HG03571 (cell line): ENCODE results near the gene CAPN8.

Source experiments
- ATAC-seq: cut with Tn5 transposase; IDR thresholded peaks from one replicate; pipeline ENCODE4 v1.9.1; 2021; ENCODE audit not compliant: unreplicated experiment

The CAPN8 gene

DNA sequence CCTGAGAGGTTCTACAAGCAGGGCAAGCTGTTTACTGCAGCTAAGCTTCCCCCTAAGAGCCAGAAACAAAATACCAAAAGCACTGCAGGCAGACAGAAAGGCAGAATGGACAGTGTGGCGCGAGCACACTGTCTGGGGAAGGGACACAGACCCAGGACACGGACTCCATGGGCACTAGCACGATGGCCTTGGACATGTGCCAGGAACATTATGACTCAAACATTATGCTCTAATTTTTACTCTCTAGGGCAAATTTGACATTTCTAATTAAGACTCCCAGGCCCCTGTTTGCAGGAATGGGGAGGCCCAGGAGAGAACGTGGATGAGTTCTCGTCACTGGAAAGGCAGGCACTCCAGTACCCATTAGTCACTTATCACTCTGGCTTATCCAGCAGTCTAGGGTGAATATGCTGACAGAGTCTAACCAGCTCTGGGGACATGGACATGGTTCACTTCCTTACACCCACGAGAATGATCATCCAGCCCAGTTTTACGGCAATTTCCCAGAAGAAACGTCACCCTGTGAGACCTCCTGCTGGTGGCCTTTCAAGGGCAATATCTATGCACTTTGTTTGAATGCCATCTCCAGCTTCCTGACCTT, 45.1 kb downstream of the CAPN8 start:
- no peak for ATAC-seq

GRCh38 chr1:223618680-223619079, 46.8 kb downstream of the CAPN8 start:
- no peak for ATAC-seq

- no peak for ATAC-seq
Measured at GRCh38 chr1:223617323-223618070, 48.0 kb downstream of the CAPN8 start.

- no peak for ATAC-seq
Measured at GRCh38 chr1:223616586-223616985, 48.9 kb downstream of the CAPN8 start.

DNA sequence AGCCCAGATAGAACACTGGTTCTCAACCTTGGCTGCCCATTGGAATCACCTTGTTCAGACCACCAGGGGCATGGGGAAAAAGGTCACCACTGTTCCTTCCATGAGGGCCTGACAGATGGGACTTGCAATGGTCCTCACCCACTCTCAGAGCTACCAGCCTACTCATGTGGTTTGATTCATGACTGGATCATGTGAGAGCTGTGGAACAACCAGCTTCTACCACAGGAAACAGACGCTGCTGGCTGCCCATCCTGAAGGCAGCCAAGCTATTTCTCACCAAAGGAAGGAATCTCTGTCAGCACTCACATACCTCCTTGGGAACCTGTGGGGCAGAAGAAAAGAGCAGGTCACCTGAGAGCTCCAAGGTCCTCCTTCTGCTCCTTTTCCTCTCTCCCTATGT, 53.6 kb downstream of the CAPN8 start:
- ATAC-seq = no peak

DNA sequence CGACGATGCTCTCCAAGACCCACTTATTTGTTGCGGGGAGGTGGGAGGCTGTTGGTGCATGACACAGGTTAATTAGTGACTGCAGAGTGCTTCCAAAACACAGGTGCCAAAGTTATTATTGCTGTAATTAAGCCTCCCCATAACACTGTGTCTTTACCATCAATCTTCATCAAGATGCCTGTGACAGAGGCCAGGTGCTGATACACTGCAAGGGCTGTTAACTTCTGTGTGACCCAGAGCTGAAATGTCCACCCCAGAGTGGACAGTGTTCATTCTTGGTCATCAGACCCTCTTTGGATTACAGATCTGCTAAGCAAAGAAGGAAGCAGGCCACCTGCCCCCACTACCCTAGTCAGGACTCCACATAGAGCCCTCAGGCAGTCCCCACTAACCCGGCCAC, 55.5 kb downstream of the CAPN8 start:
- no peak for ATAC-seq

GRCh38 chr1:223609066-223609465, 56.4 kb downstream of the CAPN8 start:
- ATAC-seq = no peak

DNA sequence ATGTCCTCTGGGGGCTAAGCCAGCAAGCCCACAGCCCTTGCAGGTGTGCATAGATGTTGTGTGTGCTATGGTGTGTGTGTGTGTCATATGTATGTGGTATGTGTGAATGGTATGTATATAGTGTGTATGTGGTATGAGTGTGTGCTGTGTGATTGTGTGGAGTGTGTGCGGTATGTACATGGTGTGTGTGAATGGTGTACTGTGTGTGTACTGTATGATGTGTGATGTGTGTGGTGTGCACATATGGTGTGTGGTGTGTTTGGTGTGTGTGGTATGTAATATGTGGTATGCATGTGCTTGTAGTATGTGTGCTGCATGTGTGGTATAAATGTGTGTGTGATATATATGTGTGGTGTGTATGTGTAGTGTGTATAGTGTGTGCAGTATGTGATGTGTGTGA, 107.0 kb downstream of the CAPN8 start:
- ATAC-seq = no peak

GRCh38 chr1:223557130-223557475, 108.4 kb downstream of the CAPN8 start:
- no peak for ATAC-seq

DNA sequence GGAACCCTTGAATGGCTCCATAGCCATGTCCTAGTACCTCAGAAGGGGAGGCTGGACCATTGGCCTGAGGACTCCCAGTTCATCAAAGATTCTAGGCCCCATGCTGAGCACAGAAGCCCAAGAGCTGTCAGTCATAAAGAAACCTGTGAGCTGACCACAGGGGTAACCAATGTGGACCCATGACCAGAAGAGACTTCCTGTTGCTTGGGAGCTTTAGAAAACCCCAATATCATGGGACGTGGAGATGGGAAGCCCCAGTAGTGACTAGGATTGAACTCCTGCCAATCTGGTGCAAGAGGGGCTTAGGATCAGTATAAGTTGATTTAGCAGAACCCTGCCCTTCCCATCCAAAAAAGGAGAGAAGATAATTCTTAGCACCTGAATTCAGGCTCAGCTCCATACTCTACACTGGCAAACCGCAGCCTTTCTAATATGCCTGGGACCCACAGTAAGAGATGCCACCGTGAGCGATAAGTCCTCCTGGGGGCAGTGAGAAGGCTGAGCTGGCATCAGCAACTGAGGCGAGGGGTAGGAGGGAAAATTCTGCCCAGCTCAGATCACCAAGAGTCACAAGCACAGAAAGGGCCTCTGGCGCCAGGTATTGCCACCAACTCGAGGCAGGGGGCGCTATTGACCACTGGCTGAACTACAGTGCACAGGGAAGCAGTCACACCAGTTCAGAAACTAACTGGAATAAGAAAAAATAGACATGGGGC, 108.9 kb downstream of the CAPN8 start:
- ATAC-seq = peak; percentile 92

- no peak for ATAC-seq
Measured at GRCh38 chr1:223553957-223554356, 111.5 kb downstream of the CAPN8 start.

GRCh38 chr1:223551610-223552009, 113.9 kb downstream of the CAPN8 start:
- ATAC-seq = no peak

DNA sequence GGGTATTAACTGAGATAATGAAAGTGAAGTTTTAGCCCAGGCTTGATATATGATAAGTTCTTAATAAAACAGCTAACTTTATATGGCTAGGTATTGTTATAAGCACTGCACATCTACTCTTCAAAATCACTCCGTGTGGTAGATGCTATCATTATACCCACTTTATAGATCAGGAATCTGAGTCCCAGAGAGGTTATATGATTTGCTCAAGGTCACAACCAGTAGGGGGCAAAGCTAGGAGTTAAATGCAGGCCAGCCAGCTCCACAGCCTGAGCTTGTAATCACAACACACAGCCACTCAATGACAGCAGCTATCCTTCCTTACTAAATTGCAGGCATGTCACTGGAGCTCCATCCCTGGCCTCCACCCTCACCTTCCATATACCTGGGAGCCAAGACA, 115.8 kb downstream of the CAPN8 start:
- no peak for ATAC-seq

GRCh38 chr1:223547316-223548114, 118.0 kb downstream of the CAPN8 start:
- ATAC-seq = no peak

GRCh38 chr1:223545343-223545742, 120.2 kb downstream of the CAPN8 start:
- ATAC-seq = no peak

DNA sequence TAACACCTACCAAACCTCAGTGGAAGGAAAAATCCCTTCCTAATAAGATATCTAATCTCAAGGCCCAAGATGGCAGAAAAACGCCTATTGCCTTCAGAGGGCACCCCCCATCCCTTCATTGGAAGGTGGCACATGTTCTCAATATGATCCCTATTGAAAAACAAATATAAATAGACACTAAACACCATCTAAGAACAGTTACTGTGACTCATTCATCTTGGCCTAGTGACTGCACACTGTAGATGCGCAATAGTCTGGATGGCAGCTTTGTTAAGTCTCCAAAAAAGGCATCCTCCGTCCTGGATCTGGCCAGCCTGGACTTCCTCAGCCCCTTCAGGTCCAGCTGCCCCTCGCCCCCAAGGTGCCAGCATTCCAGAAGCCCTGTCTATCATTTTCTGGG, 121.9 kb downstream of the CAPN8 start:
- no peak for ATAC-seq

DNA sequence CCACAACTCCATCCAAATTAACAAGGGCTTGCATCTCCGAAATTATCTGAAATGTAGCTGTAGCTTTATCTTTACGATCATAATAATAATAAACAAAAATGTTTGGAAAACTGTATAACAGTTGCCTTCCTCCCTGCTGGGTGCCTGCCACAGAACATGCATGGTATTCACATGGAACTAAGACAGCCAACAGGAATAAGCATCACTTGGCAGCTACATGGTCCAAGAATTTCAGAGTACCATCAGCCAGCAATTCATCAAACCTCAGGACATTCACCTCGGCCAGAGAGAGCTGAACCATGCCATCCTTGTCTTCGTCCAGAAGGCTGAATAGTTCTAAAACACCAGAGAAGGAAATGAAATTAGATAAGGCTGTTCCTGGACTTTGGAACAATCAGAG, 122.7 kb downstream of the CAPN8 start:
- no peak for ATAC-seq

GRCh38 chr1:223540485-223541106, 124.9 kb downstream of the CAPN8 start:
- no peak for ATAC-seq

DNA sequence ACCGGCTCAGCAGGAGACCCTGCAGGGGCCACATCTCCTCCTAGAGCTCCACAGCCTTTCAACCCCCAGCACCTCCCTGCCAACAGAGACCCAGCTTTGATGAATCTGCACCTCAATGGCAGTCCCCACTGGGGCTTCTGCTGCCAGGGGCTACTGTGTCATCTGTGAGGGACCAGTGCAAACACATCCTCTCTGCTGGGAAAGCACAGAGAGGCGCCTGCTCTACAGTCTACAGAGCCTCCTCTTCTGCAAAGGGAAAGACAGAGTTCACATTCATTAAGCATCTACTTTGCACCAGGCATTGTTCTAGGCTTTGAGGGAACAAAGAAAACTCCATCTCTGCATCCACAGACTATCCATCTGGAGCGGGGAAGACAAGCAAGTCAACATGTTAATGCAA, 125.8 kb downstream of the CAPN8 start:
- no peak for ATAC-seq

- no peak for ATAC-seq
Measured at GRCh38 chr1:223538981-223539380, 126.5 kb downstream of the CAPN8 start.

DNA sequence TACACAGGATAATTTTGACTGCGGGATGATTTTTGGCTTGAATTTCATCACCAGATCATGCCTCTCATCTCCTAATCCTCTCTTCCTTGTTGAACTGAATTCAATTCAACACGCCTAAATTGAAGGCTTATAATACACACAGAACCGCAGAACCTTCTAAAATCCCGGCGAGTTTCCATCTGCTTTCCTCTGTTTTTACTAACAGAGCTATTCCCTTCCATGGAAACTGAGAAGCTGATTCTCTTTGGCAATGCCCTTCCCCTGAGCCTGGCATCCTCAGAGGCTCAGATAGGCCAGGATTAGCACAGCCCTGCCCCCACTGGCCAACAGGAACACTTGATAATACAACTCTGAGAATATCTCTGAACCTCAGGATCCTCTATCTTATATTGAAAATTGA, 130.2 kb downstream of the CAPN8 start:
- no peak for ATAC-seq
